K562 (cell line): ENCODE measurements around the gene ALG12.

ENCODE experiments used
- EP300 ChIP-seq: IDR thresholded peaks from 2 replicates; pipeline ENCODE4 v1.6.1; 2012; ENCODE audit warnings: low read length, improper control_type of control experiment
- PHF8 ChIP-seq: fragments of 200-600 bp; sonication (generic); IDR thresholded peaks from 2 replicates; pipeline ENCODE4 v1.6.1; 2012; ENCODE audit warnings: mixed run types, mild to moderate bottlenecking, inconsistent platforms, low read length, moderate library complexity, borderline replicate concordance
- SMC3 ChIP-seq: conservative IDR thresholded peaks from 2 replicates; pipeline ENCODE4 v1.6.1; 2011; ENCODE audit warnings: low read depth, low read length, improper control_type of control experiment; ENCODE audit not compliant: insufficient read depth

- TF ChIP-seq PHF8 (no peak), SMC3 (no peak), EP300 (no peak)
These were observed 28.5 kb upstream of the ALG12 start for GRCh38 chr22:49946612-49947295.
